ENCODE results near the gene KIAA1671. TPM values are rescaled to one million over a fixed set of nuclear protein-coding genes. Genes with fewer than 3 reads are reported as not detected.
A peak's percentile ranks its signal among the peaks of the same experiment; 100 is the strongest.

KIAA1671 gene
- total RNA-seq, 1 experiment from 2014 or later, result 12.8 TPM

DNA sequence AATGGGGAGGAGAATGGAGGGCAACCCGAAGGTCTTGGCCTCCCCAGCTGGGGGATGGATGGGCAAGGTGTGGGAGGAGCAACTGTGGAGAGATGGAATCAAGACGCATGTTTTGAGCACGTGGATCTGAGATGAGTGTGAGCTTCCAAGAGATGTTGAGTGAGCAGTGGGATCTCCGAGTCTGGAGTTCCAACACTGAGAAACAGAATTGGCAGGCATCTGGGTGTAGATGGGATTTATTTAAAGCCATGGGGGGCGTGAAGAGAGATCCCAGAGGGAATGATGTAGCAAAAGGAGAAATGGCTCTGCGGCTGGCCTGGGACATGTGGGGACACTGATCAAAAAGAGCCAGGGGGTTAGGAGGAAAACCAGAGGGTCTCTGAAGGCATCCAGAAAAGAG, 95.6 kb downstream of the KIAA1671 start:
- ChIA-PET CTCF (interaction anchor here (1.0 to 2.1 kb wide), 4 partner anchors 26 to 111 kb away, joined by 3 to 9 read pairs (median 5); no protein-coding TSS in a partner anchor), POLR2A (ENCODE audit: low non-redundant PET) (no interaction called here)
- Histone ChIP-seq H3K27ac (ENCODE audit: low read depth, low read length, poor library complexity, severe bottlenecking) (no peak overlapping the region), H3K9me3 (ENCODE audit: low read depth, low read length, poor library complexity, severe bottlenecking) (no peaks in the 10 kb centered on the region), H3K4me3 (ENCODE audit: low read depth, low read length, poor library complexity, severe bottlenecking) (no peak overlapping the region), H3K27me3 (replicated peaks; ENCODE audit: insufficient read depth, low read depth, low read length, poor library complexity) (no peaks in the 10 kb centered on the region), H3K36me3 (ENCODE audit: insufficient read depth, low read length, poor library complexity, severe bottlenecking) (no peaks in the 10 kb centered on the region), H3K4me1 (ENCODE audit: insufficient read depth, low read length, poor library complexity, severe bottlenecking) (no peaks in the 10 kb centered on the region)
- no peak for TF ChIP-seq EZH2 (IDR thresholded peaks at IDR 0.05; ENCODE audit: borderline replicate concordance, low read depth, low read length, poor library complexity, severe bottlenecking)
- TF ChIP-seq, protein P1, sequence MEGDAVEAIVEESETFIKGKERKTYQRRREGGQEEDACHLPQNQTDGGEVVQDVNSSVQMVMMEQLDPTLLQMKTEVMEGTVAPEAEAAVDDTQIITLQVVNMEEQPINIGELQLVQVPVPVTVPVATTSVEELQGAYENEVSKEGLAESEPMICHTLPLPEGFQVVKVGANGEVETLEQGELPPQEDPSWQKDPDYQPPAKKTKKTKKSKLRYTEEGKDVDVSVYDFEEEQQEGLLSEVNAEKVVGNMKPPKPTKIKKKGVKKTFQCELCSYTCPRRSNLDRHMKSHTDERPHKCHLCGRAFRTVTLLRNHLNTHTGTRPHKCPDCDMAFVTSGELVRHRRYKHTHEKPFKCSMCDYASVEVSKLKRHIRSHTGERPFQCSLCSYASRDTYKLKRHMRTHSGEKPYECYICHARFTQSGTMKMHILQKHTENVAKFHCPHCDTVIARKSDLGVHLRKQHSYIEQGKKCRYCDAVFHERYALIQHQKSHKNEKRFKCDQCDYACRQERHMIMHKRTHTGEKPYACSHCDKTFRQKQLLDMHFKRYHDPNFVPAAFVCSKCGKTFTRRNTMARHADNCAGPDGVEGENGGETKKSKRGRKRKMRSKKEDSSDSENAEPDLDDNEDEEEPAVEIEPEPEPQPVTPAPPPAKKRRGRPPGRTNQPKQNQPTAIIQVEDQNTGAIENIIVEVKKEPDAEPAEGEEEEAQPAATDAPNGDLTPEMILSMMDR (conservative IDR thresholded peaks at IDR 0.05; ENCODE audit: low read depth, low read length), result no peak
- BruUV-seq (replicated peaks), result no TSS peak
- intact Hi-C loops (cut with micrococcal nuclease; ENCODE audit: unreplicated experiment), result loop anchor here (1.0 to 5.0 kb wide), 3 partner anchors 96 to 281 kb away; partner anchors contain the start of gene KIAA1671
- DNase-seq (ENCODE audit: low spot score), result no peak

DNA sequence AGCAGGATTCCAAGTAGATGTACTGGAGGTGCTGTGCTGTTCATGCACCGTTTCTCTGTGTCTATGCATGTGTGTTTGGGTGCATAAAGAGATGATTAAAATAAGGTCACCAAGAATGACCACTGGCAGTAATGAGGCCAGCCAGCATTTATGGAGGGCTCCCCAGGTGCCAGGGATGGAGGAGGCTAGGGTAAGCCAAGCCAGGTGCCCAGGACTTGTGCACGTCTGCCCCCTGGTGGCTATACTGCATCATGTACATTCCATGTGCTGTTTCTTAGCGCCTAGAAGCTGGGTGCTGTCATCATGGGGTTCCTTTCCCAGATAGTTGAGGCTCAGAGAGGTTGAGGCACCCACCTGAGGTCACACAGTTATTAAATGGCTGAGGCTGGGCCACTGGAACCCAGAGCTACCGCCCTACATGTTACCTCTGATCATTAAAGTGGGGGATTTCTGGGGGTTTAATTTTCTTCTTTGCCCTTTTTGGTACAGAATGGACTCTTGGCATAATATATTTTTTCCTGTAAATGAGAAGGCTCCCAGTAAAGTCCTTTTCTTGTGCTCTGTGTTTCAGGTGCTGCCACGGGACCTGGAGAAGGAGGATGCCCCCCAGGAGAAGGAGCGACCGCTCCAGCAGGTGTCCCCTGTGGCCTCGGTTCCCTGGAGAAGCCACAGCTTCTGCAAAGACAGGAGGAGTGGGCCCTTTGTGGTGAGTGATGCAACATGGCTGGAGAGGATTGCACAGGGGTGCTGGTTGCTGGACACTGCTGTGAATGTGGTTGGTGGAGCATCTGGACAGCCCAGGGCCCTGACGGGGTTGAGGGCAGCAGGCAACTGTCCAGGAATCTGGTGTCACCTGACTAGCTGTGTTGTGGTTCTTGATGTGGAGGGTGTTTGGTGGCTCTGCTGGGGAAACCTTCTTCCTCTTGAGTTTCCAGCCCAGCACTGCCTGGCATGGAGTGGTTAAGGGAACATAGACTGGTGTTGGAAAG, 96.4 kb downstream of the KIAA1671 start:
- Histone ChIP-seq H3K36me3 (ENCODE audit: insufficient read depth, low read length, poor library complexity, severe bottlenecking) (no peaks in the 10 kb centered on the region), H3K27ac (ENCODE audit: low read depth, low read length, poor library complexity, severe bottlenecking) (no peak overlapping the region), H3K4me3 (ENCODE audit: low read depth, low read length, poor library complexity, severe bottlenecking) (no peak overlapping the region), H3K27me3 (replicated peaks; ENCODE audit: insufficient read depth, low read depth, low read length, poor library complexity) (no peaks in the 10 kb centered on the region), H3K9me3 (ENCODE audit: low read depth, low read length, poor library complexity, severe bottlenecking) (no peaks in the 10 kb centered on the region), H3K4me1 (ENCODE audit: insufficient read depth, low read length, poor library complexity, severe bottlenecking) (no peaks in the 10 kb centered on the region)
- intact Hi-C loops (cut with micrococcal nuclease; ENCODE audit: unreplicated experiment), result loop anchor here (1.0 to 5.0 kb wide), 3 partner anchors 97 to 282 kb away; partner anchors contain the start of gene KIAA1671
- ChIA-PET CTCF (interaction anchor here (0.5 to 2.1 kb wide), 5 partner anchors 27 to 112 kb away, joined by 3 to 9 read pairs (median 7); no protein-coding TSS in a partner anchor), POLR2A (ENCODE audit: low non-redundant PET) (no interaction called here)
- TF ChIP-seq, protein P1 (conservative IDR thresholded peaks at IDR 0.05; ENCODE audit: low read depth, low read length), result peak; percentile 91
- TF ChIP-seq EZH2 (IDR thresholded peaks at IDR 0.05; ENCODE audit: borderline replicate concordance, low read depth, low read length, poor library complexity, severe bottlenecking), result no peak
- no TSS peak for BruUV-seq (replicated peaks)
- peak; percentile 71 for DNase-seq (ENCODE audit: low spot score)

DNA sequence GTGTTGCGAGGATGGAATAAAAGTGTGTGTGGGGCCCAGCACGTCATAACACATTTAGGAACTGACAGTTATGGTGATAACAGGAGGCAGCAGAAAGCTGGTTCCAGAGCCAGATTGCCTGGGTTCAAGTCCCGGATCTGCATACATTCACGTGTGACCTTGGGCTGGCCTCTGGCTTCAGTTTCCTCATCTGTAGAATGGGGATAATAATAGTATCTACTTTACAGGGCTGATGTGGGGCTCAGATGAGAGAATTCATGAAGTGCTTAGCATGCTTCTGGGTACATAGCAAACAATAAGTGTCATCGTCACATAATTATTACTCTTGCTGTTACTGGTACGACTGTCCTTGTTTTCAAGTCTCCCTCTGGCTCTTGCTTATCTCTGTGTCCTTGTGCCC, 97.3 kb downstream of the KIAA1671 start:
- Histone ChIP-seq H3K4me3 (ENCODE audit: low read depth, low read length, poor library complexity, severe bottlenecking) (no peak overlapping the region), H3K27me3 (replicated peaks; ENCODE audit: insufficient read depth, low read depth, low read length, poor library complexity) (no peaks in the 10 kb centered on the region), H3K9me3 (ENCODE audit: low read depth, low read length, poor library complexity, severe bottlenecking) (no peaks in the 10 kb centered on the region), H3K27ac (ENCODE audit: low read depth, low read length, poor library complexity, severe bottlenecking) (no peak overlapping the region), H3K4me1 (ENCODE audit: insufficient read depth, low read length, poor library complexity, severe bottlenecking) (no peaks in the 10 kb centered on the region), H3K36me3 (ENCODE audit: insufficient read depth, low read length, poor library complexity, severe bottlenecking) (no peaks in the 10 kb centered on the region)
- no peak for TF ChIP-seq EZH2 (IDR thresholded peaks at IDR 0.05; ENCODE audit: borderline replicate concordance, low read depth, low read length, poor library complexity, severe bottlenecking)
- TF ChIP-seq, protein P1 (conservative IDR thresholded peaks at IDR 0.05; ENCODE audit: low read depth, low read length), result no peak
- no TSS peak for BruUV-seq (replicated peaks)
- intact Hi-C loops (cut with micrococcal nuclease; ENCODE audit: unreplicated experiment), result loop anchor here (5.0 kb wide), 1 partner anchor 282 kb away; no protein-coding TSS in a partner anchor
- no peak for DNase-seq (ENCODE audit: low spot score)
- POLR2A ChIA-PET (ENCODE audit: low non-redundant PET), result no interaction called here
- CTCF ChIA-PET, result interaction anchor here (1.8 to 2.1 kb wide), 2 partner anchors 111 to 113 kb away, joined by 7 to 9 read pairs; no protein-coding TSS in a partner anchor

All from A673 (cell line).